DMS53 treated with DMSO at 0.1 percent for 48 hours (cell line): ENCODE measurements around the gene MEAK7.

ENCODE experiments used
- DNase-seq: peaks from one replicate; lab custom pipeline; 2025; ENCODE audit not compliant: unreplicated experiment; lab: John Stamatoyannopoulos, UW

MEAK7 gene

GRCh38 chr16:84471316-84471715 is 33.1 kb downstream of the MEAK7 start:
- DNase-seq: no peak

- no peak for DNase-seq
These were observed 36.8 kb downstream of the MEAK7 start for GRCh38 chr16:84467709-84468108.

- no peak for DNase-seq
These were observed 37.2 kb downstream of the MEAK7 start for GRCh38 chr16:84467256-84467655.

GRCh38 chr16:84466692-84467091 is 37.8 kb downstream of the MEAK7 start:
- DNase-seq: no peak

- no peak for DNase-seq
These were observed 39.3 kb downstream of the MEAK7 start for GRCh38 chr16:84465154-84465553.

GRCh38 chr16:84464116-84464515 is 40.3 kb downstream of the MEAK7 start:
- no peak for DNase-seq

- DNase-seq: no peak
These were observed 41.2 kb downstream of the MEAK7 start for GRCh38 chr16:84463221-84463620.

- no peak for DNase-seq
These were observed 41.9 kb downstream of the MEAK7 start for GRCh38 chr16:84462296-84463210.

- DNase-seq: no peak
These were observed 42.8 kb downstream of the MEAK7 start for GRCh38 chr16:84461413-84462295.

- DNase-seq: no peak
These were observed 43.4 kb downstream of the MEAK7 start for GRCh38 chr16:84461029-84461412.

- no peak for DNase-seq
These were observed 43.9 kb downstream of the MEAK7 start for GRCh38 chr16:84460406-84461028.

GRCh38 chr16:84459941-84460405 is 44.5 kb downstream of the MEAK7 start:
- DNase-seq: no peak

- no peak for DNase-seq
These were observed 44.9 kb downstream of the MEAK7 start for GRCh38 chr16:84459533-84459894.

- DNase-seq: no peak
These were observed 45.6 kb downstream of the MEAK7 start for GRCh38 chr16:84458606-84459532.

- DNase-seq: no peak
These were observed 49.4 kb downstream of the MEAK7 start for GRCh38 chr16:84455031-84455430.
